HEK293T (cell line): ENCODE results near the gene PDXP.

Source experiments
- BHLHE40 ChIP-seq: fragments of 450-650 bp; IDR thresholded peaks from 2 replicates; pipeline ENCODE4 v1.6.1; 2016; ENCODE audit warnings: mild to moderate bottlenecking, moderate library complexity, borderline replicate concordance
- FOXA1 ChIP-seq: fragments of 450-650 bp; IDR thresholded peaks from 2 replicates; pipeline ENCODE4 v1.6.1; 2016; ENCODE audit warnings: mild to moderate bottlenecking
- FOXK2 ChIP-seq: fragments of 450-650 bp; IDR thresholded peaks from 2 replicates; pipeline ENCODE4 v1.6.1; 2016; ENCODE audit warnings: mild to moderate bottlenecking
- FOXM1 ChIP-seq: fragments of 450-650 bp; IDR thresholded peaks from 2 replicates; pipeline ENCODE4 v1.6.1; 2017; ENCODE audit warnings: mild to moderate bottlenecking, borderline replicate concordance
- HDGF ChIP-seq: fragments of 450-650 bp; IDR thresholded peaks from 2 replicates; pipeline ENCODE4 v1.6.1; 2017; ENCODE audit warnings: antibody characterized with exemption, borderline replicate concordance
- L3MBTL2 ChIP-seq: fragments of 450-650 bp; conservative IDR thresholded peaks from 2 replicates; pipeline ENCODE4 v1.6.1; 2016; ENCODE audit warnings: mild to moderate bottlenecking
- LEF1 ChIP-seq: fragments of 450-650 bp; IDR thresholded peaks from 2 replicates; pipeline ENCODE4 v1.6.1; 2017; ENCODE audit warnings: mild to moderate bottlenecking, borderline replicate concordance
- NFRKB ChIP-seq: fragments of 450-650 bp; IDR thresholded peaks from 2 replicates; pipeline ENCODE4 v1.6.1; 2016; ENCODE audit warnings: mild to moderate bottlenecking, moderate library complexity
- SP1 ChIP-seq: fragments of 450-650 bp; IDR thresholded peaks from 2 replicates; pipeline ENCODE4 v1.6.1; 2017
- SUZ12 ChIP-seq: fragments of 450-650 bp; IDR thresholded peaks from 2 replicates; pipeline ENCODE4 v1.6.1; 2016; ENCODE audit warnings: mild to moderate bottlenecking
- TARDBP ChIP-seq: fragments of 450-650 bp; IDR thresholded peaks from 2 replicates; pipeline ENCODE4 v1.6.1; 2016

GRCh38 chr22:37629928-37630327 lies 28.6 kb upstream of the PDXP start:
- TF ChIP-seq L3MBTL2 (no peak), FOXK2 (no peak), SP1 (no peak), FOXM1 (no peak), BHLHE40 (no peak), NFRKB (no peak), SUZ12 (no peak), TARDBP (no peak), FOXA1 (no peak), LEF1 (no peak), HDGF (no peak)
